OCI-LY7 (cell line): ENCODE measurements around the gene TMEM225B. TPM values are rescaled to one million over a fixed set of nuclear protein-coding genes. Genes with fewer than 3 reads are reported as not detected.
"Not testable (repeated sequence)": the region's sequence is repeated elsewhere in the genome, so short reads cannot be mapped to it uniquely, and the experiment has no call there.

Experiments used
- Bru-seq: library from RNA; stranded (reverse); fragments of 400-500 nt; gene quantifications from one replicate; lab custom pipeline; 2021; lab: Mats Ljungman, UMichigan
- BruChase-seq, 2 experiments: library from RNA; stranded (reverse); fragments of 400-500 nt; gene quantifications; one replicate each; lab custom pipeline; 2021; lab: Mats Ljungman, UMichigan
- BruUV-seq: library from RNA; stranded (reverse); fragments of 400-500 nt; replicated peaks from 2 replicates; lab custom pipeline; 2021; lab: Mats Ljungman, UMichigan
- CTCF ChIA-PET: fragments of 300-600 bp; sonication (Branson Sonifier 250); formaldehyde crosslinking; loops from one replicate; lab custom pipeline; 2022; ENCODE audit warnings: antibody characterized with exemption; ENCODE audit not compliant: unreplicated experiment; lab: Charles Lee
- POLR2A ChIA-PET: fragments of 300-600 bp; sonication (Branson Sonifier 250); formaldehyde crosslinking; loops from one replicate; lab custom pipeline; 2022; ENCODE audit warnings: antibody characterized with exemption; lab: Charles Lee
- DNase-seq: peaks from one replicate; pipeline ENCODE4 v3.0.0-alpha.2; 2015; ENCODE audit warnings: low spot score
- H2AFZ ChIP-seq: fragments of 200-600 bp; sonication (generic), shearing (Covaris generic); 2 replicates; pipeline ENCODE4 v1.6.1; 2014; ENCODE audit warnings: mild to moderate bottlenecking, antibody characterized with exemption, low read length, moderate library complexity
- H3K27ac ChIP-seq: fragments of 200-600 bp; sonication (generic); 2 replicates; pipeline ENCODE4 v1.5.1; 2014; ENCODE audit warnings: mixed run types, low read depth, mild to moderate bottlenecking, moderate library complexity, low read length, inconsistent platforms; ENCODE audit not compliant: poor library complexity, severe bottlenecking
- H3K36me3 ChIP-seq: fragments of 200-600 bp; sonication (generic); 2 replicates; pipeline ENCODE4 v1.6.1; 2014; ENCODE audit warnings: mild to moderate bottlenecking, antibody characterized with exemption, low read length, moderate library complexity, mixed read lengths; ENCODE audit not compliant: insufficient read depth
- H3K4me1 ChIP-seq: fragments of 200-600 bp; sonication (generic); 2 replicates; pipeline ENCODE4 v1.5.1; 2014; ENCODE audit warnings: mild to moderate bottlenecking, low read length; ENCODE audit not compliant: insufficient read depth, poor library complexity, severe bottlenecking
- H3K4me2 ChIP-seq: fragments of 200-600 bp; sonication (generic); 2 replicates; pipeline ENCODE4 v1.6.1; 2014; ENCODE audit warnings: mild to moderate bottlenecking, low read length
- H3K4me3 ChIP-seq: fragments of 200-600 bp; sonication (generic); 2 replicates; pipeline ENCODE4 v1.5.1; 2014; ENCODE audit warnings: mild to moderate bottlenecking, low read depth, low read length; ENCODE audit not compliant: poor library complexity, severe bottlenecking
- H3K79me2 ChIP-seq: fragments of 200-600 bp; sonication (generic); 2 replicates; pipeline ENCODE4 v1.6.1; 2016; ENCODE audit warnings: low read depth, mild to moderate bottlenecking, low read length, moderate library complexity, mixed read lengths; ENCODE audit not compliant: insufficient read depth
- H3K9me2 ChIP-seq: fragments of 200-600 bp; sonication (generic); 2 replicates; pipeline ENCODE4 v1.6.1; 2016; ENCODE audit warnings: mild to moderate bottlenecking, low read length, mixed read lengths; ENCODE audit not compliant: insufficient read depth
- H3K9me3 ChIP-seq: fragments of 200-600 bp; sonication (generic); 2 replicates; pipeline ENCODE4 v1.6.1; 2014; ENCODE audit warnings: mild to moderate bottlenecking, mixed run types, low read length, mixed read lengths
- H4K20me1 ChIP-seq: fragments of 200-600 bp; sonication (generic); 2 replicates; pipeline ENCODE4 v1.6.1; 2014; ENCODE audit warnings: mild to moderate bottlenecking, antibody characterized with exemption, low read length, moderate library complexity, mixed read lengths; ENCODE audit not compliant: insufficient read depth
- CTCF ChIP-seq: fragments of 200-600 bp; sonication (generic); conservative IDR thresholded peaks from 2 replicates; pipeline ENCODE4 v1.5.1; 2014; ENCODE audit warnings: mild to moderate bottlenecking, antibody characterized with exemption, low read length, moderate library complexity, mixed read lengths
- EZH2phosphoT487 ChIP-seq: fragments of 200-600 bp; sonication (generic); IDR thresholded peaks from 2 replicates; pipeline ENCODE4 v1.6.1; 2018; ENCODE audit warnings: low read depth, borderline replicate concordance, mild to moderate bottlenecking, mixed run types, antibody characterized with exemption, low read length, moderate library complexity, mixed read lengths
- intact Hi-C: fragments of 100-400 bp; cut with micrococcal nuclease; formaldehyde crosslinking; loops from one replicate; pipeline ENCODE4 v1.10.0; 2022; ENCODE audit not compliant: unreplicated experiment
- long read RNA-seq: library from polyadenylated mRNA; stranded (forward); transcript quantifications from one replicate; pipeline ENCODE4 v2.0.0, GENCODE V29; 2022
- total RNA-seq, 2 experiments: library from RNA; depleted of rRNA in 1 of 2; stranded (reverse); fragments of >200 nt in 1 of 2; shearing (Covaris generic) in 1 of 2; gene quantifications; 2 replicates each; pipeline ENCODE4 v1.2.3, GENCODE V29; 2014 to 2022

Gene TMEM225B
- total RNA-seq (2014; rRNA removed; shearing (Covaris generic)) (1.4 and 2.4 TPM in 2 replicates), total RNA-seq (2022) (2.4 and 3.9 TPM in 2 replicates), Bru-seq, nascent RNA (percentile 29 among the genes with signal in this experiment), BruChase-seq, experiment 1, labeled RNA remaining after a 6-hour chase (percentile 39 among the genes with signal in this experiment), BruChase-seq, experiment 2, labeled RNA remaining after a 2-hour chase (percentile 32 among the genes with signal in this experiment)
- long read RNA-seq, result 0 reads

GRCh38 chr7:99597762-99598501, at the start of gene TMEM225B:
Gene TMEM225B (plus strand): TSS chr7:99598267. CDS start chr7:99604389, 6,122 bp downstream.
- no peak within 1 kb of the TSS for H3K27ac ChIP-seq
- H4K20me1 ChIP-seq, result no peaks in the 10 kb centered on the region
- BruUV-seq, result no TSS peak
- no peaks in the 10 kb centered on the region for H3K9me3 ChIP-seq
- H3K9me2 ChIP-seq, result no peaks in the 10 kb centered on the region
- no peaks in the 10 kb centered on the region for H3K36me3 ChIP-seq
- DNase-seq, result no peak
- CTCF ChIA-PET, result no interaction called here
- intact Hi-C loops, result no loop called here
- no peaks in the 10 kb centered on the region for H3K4me1 ChIP-seq
- POLR2A ChIA-PET, result no interaction called here
- no peak for TF ChIP-seq EZH2phosphoT487
- no peak for TF ChIP-seq CTCF
- no peaks in the 10 kb centered on the region for H3K79me2 ChIP-seq
- H3K4me3 ChIP-seq, result no peak within 1 kb of the TSS
- H2AFZ ChIP-seq, result no peak within 1 kb of the TSS
- no peak within 1 kb of the TSS for H3K4me2 ChIP-seq

DNA sequence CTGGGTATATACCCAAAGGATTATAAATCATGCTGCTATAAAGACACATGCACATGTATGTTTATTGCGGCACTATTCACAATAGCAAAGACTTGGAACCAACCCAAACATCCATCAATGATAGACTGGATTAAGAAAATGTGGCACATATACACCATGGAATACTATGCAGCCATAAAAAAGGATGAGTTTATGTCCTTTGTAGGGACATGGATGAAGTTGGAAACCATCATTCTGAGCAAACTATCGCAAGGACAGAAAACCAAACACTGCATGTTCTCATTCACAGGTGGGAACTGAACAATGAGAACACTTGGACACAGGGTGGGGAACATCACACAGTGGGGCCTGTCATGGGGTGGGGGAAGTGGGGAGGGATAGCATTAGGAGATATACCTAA, 48.5 kb upstream of the TMEM225B start:
- H3K4me3 ChIP-seq, CTCF ChIA-PET, H2AFZ ChIP-seq, H3K79me2 ChIP-seq, POLR2A ChIA-PET, H4K20me1 ChIP-seq, H3K9me3 ChIP-seq, H3K4me2 ChIP-seq, BruUV-seq, H3K27ac ChIP-seq, DNase-seq, H3K9me2 ChIP-seq, intact Hi-C loops: not testable (repeated sequence)
- H3K4me1 ChIP-seq, result peaks cover 12% of the 10 kb centered on the region
- H3K36me3 ChIP-seq, result peaks cover 19% of the 10 kb centered on the region

DNA sequence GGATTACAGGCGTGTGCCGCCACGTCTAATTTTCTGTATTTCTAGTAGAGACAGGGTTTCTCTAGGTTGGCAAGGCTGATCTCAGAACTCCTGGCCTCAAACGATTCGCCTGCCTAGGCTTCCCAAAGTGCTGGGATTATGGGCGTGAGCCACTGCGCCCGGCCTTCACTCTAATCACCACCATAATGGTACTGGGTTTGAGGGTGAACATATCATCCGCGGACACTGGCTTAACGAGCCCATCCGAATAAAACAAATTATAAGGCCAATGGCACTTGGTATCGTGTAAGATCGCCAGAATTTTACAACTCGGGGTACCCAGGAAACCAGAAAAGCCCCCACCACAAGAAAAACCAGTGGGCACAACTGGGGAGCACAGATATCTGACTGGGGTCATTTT, 46.7 kb upstream of the TMEM225B start:
- no peak overlapping the region for H3K27ac ChIP-seq
- POLR2A ChIA-PET, result no interaction called here
- H2AFZ ChIP-seq, result peak overlapping the region; percentile 86
- H3K36me3 ChIP-seq, result peaks cover 36% of the 10 kb centered on the region
- no peaks in the 10 kb centered on the region for H3K9me2 ChIP-seq
- no peaks in the 10 kb centered on the region for H4K20me1 ChIP-seq
- BruUV-seq, result no TSS peak
- H3K4me1 ChIP-seq, result peaks cover 12% of the 10 kb centered on the region
- intact Hi-C loops, result no loop called here
- CTCF ChIA-PET, result no interaction called here
- no peaks in the 10 kb centered on the region for H3K9me3 ChIP-seq
- H3K79me2 ChIP-seq, result peaks cover 26% of the 10 kb centered on the region
- TF ChIP-seq CTCF, result no peak
- no peak for TF ChIP-seq EZH2phosphoT487
- H3K4me3 ChIP-seq, result peak overlapping the region; percentile 85
- no peak for DNase-seq
- peak overlapping the region; percentile 95 for H3K4me2 ChIP-seq
